ENCODE results near the gene BBX.

DNA sequence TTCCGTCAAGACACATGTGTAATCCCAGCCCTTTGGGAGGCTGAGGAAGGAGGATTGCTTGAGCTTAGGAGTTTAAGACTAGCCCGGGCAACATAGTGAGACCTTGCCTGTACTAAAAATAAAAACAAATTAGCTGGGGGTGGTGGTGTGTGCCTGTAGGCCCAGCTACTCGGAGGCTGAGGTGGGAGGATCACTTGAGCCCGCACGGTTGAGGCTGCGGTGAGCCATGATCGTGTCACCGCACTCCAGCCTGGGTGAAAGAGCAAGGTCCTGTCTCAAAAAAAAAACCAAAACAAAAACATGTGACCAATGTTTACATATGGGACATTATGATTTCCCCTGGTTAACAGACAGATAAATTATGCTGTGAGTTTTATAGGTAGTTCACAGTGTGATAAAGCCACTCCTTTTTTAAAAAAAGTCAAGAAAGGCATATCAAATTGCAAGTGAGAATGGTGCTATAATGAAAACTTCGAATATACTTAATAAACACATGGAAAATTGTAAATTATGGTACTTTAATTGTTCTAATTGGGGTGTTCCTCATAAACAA, 9.2 kb downstream of the BBX start:
- TF ChIP-seq POLR2A (IDR thresholded peaks at IDR 0.05; ENCODE audit: low read length) = no peak
- no peak for TF ChIP-seq GATA1 (IDR thresholded peaks at IDR 0.05; ENCODE audit: low read depth, low read length)
